WTC11 (cell line): Measurements from ENCODE around the gene PTPRK.

Source experiments
- CTCF ChIP-seq: fragments of 200-600 bp; IDR thresholded peaks from 2 replicates; pipeline ENCODE4 v1.8.0; 2022; ENCODE audit warnings: antibody characterized with exemption
- NR1H2 ChIP-seq: sonication (generic); formaldehyde crosslinking; IDR thresholded peaks from 2 replicates; pipeline ENCODE4 v1.9.0; 2021; ENCODE audit warnings: mild to moderate bottlenecking, moderate library complexity, missing genetic modification reagents
- NR2C2 ChIP-seq: sonication (generic); formaldehyde crosslinking; IDR thresholded peaks from 2 replicates; pipeline ENCODE4 v1.8.0; 2022; ENCODE audit warnings: mild to moderate bottlenecking, missing genetic modification reagents

- no peak for TF ChIP-seq NR2C2 (CRISPR knock-in tag)
- no peak for TF ChIP-seq CTCF
- no peak for TF ChIP-seq NR1H2 (CRISPR knock-in tag)
Observed at GRCh38 chr6:128380891-128381290, 139.5 kb downstream of the PTPRK start.
